OCI-LY7 (cell line): ENCODE measurements around the gene HCN3. TPM values are rescaled to one million over a fixed set of nuclear protein-coding genes. Genes with fewer than 3 reads are reported as not detected.

Source experiments
- BruUV-seq: library from RNA; stranded (reverse); fragments of 400-500 nt; replicated peaks from 2 replicates; lab custom pipeline; 2021; lab: Mats Ljungman, UMichigan
- CTCF ChIA-PET: fragments of 300-600 bp; sonication (Branson Sonifier 250); formaldehyde crosslinking; loops from one replicate; lab custom pipeline; 2022; ENCODE audit warnings: antibody characterized with exemption; ENCODE audit not compliant: unreplicated experiment; lab: Charles Lee
- POLR2A ChIA-PET: fragments of 300-600 bp; sonication (Branson Sonifier 250); formaldehyde crosslinking; loops from one replicate; lab custom pipeline; 2022; ENCODE audit warnings: antibody characterized with exemption; lab: Charles Lee
- DNase-seq: peaks from one replicate; pipeline ENCODE4 v3.0.0-alpha.2; 2015; ENCODE audit warnings: low spot score
- H2AFZ ChIP-seq: fragments of 200-600 bp; sonication (generic), shearing (Covaris generic); 2 replicates; pipeline ENCODE4 v1.6.1; 2014; ENCODE audit warnings: mild to moderate bottlenecking, antibody characterized with exemption, low read length, moderate library complexity
- H3K27ac ChIP-seq: fragments of 200-600 bp; sonication (generic); 2 replicates; pipeline ENCODE4 v1.5.1; 2014; ENCODE audit warnings: mixed run types, low read depth, mild to moderate bottlenecking, moderate library complexity, low read length, inconsistent platforms; ENCODE audit not compliant: poor library complexity, severe bottlenecking
- H3K36me3 ChIP-seq: fragments of 200-600 bp; sonication (generic); 2 replicates; pipeline ENCODE4 v1.6.1; 2014; ENCODE audit warnings: mild to moderate bottlenecking, antibody characterized with exemption, low read length, moderate library complexity, mixed read lengths; ENCODE audit not compliant: insufficient read depth
- H3K4me1 ChIP-seq: fragments of 200-600 bp; sonication (generic); 2 replicates; pipeline ENCODE4 v1.5.1; 2014; ENCODE audit warnings: mild to moderate bottlenecking, low read length; ENCODE audit not compliant: insufficient read depth, poor library complexity, severe bottlenecking
- H3K4me2 ChIP-seq: fragments of 200-600 bp; sonication (generic); 2 replicates; pipeline ENCODE4 v1.6.1; 2014; ENCODE audit warnings: mild to moderate bottlenecking, low read length
- H3K4me3 ChIP-seq: fragments of 200-600 bp; sonication (generic); 2 replicates; pipeline ENCODE4 v1.5.1; 2014; ENCODE audit warnings: mild to moderate bottlenecking, low read depth, low read length; ENCODE audit not compliant: poor library complexity, severe bottlenecking
- H3K79me2 ChIP-seq: fragments of 200-600 bp; sonication (generic); 2 replicates; pipeline ENCODE4 v1.6.1; 2016; ENCODE audit warnings: low read depth, mild to moderate bottlenecking, low read length, moderate library complexity, mixed read lengths; ENCODE audit not compliant: insufficient read depth
- H3K9me2 ChIP-seq: fragments of 200-600 bp; sonication (generic); 2 replicates; pipeline ENCODE4 v1.6.1; 2016; ENCODE audit warnings: mild to moderate bottlenecking, low read length, mixed read lengths; ENCODE audit not compliant: insufficient read depth
- H3K9me3 ChIP-seq: fragments of 200-600 bp; sonication (generic); 2 replicates; pipeline ENCODE4 v1.6.1; 2014; ENCODE audit warnings: mild to moderate bottlenecking, mixed run types, low read length, mixed read lengths
- H4K20me1 ChIP-seq: fragments of 200-600 bp; sonication (generic); 2 replicates; pipeline ENCODE4 v1.6.1; 2014; ENCODE audit warnings: mild to moderate bottlenecking, antibody characterized with exemption, low read length, moderate library complexity, mixed read lengths; ENCODE audit not compliant: insufficient read depth
- EZH2phosphoT487 ChIP-seq: fragments of 200-600 bp; sonication (generic); IDR thresholded peaks from 2 replicates; pipeline ENCODE4 v1.6.1; 2018; ENCODE audit warnings: low read depth, borderline replicate concordance, mild to moderate bottlenecking, mixed run types, antibody characterized with exemption, low read length, moderate library complexity, mixed read lengths
- intact Hi-C: fragments of 100-400 bp; cut with micrococcal nuclease; formaldehyde crosslinking; loops from one replicate; pipeline ENCODE4 v1.10.0; 2022; ENCODE audit not compliant: unreplicated experiment
- total RNA-seq, 2 experiments: library from RNA; depleted of rRNA in 1 of 2; stranded (reverse); fragments of >200 nt in 1 of 2; shearing (Covaris generic) in 1 of 2; gene quantifications; 2 replicates each; pipeline ENCODE4 v1.2.3, GENCODE V29; 2014 to 2022
- TF ChIP-seq, protein P1 (sequence below): fragments of 200-600 bp; sonication (generic); conservative IDR thresholded peaks from 2 replicates; pipeline ENCODE4 v1.5.1; 2014; ENCODE audit warnings: mild to moderate bottlenecking, antibody characterized with exemption, low read length, moderate library complexity, mixed read lengths

The HCN3 gene
- total RNA-seq, 2 experiments from 2014 or later = 6.7 to 19.2 TPM

- CTCF ChIA-PET = no interaction called here
Observed at GRCh38 chr1:155301342-155301841, 24.1 kb downstream of the HCN3 start, which contains the start of gene PKLR. PKLR (minus strand) TSS chr1:155301438; CDS start chr1:155301395, 43 bp downstream.

GRCh38 chr1:155304558-155305063, 27.3 kb downstream of the HCN3 start:
- no TSS peak for BruUV-seq
- peaks cover under 1% of the 10 kb centered on the region; the same call in 1 of the 2 replicates for H3K36me3 ChIP-seq
- H3K4me3 ChIP-seq = no peak overlapping the region
- H2AFZ ChIP-seq = peak overlapping the region; percentile 45; the same call in 1 of the 2 replicates
- no peak overlapping the region for H3K27ac ChIP-seq
- peaks cover 15% of the 10 kb centered on the region for H3K4me1 ChIP-seq
- no peak overlapping the region for H3K4me2 ChIP-seq
- peaks cover 9% of the 10 kb centered on the region for H3K79me2 ChIP-seq
- ChIA-PET POLR2A (no interaction called here), CTCF (no interaction called here)
- no peak for TF ChIP-seq EZH2phosphoT487
- TF ChIP-seq, protein P1, sequence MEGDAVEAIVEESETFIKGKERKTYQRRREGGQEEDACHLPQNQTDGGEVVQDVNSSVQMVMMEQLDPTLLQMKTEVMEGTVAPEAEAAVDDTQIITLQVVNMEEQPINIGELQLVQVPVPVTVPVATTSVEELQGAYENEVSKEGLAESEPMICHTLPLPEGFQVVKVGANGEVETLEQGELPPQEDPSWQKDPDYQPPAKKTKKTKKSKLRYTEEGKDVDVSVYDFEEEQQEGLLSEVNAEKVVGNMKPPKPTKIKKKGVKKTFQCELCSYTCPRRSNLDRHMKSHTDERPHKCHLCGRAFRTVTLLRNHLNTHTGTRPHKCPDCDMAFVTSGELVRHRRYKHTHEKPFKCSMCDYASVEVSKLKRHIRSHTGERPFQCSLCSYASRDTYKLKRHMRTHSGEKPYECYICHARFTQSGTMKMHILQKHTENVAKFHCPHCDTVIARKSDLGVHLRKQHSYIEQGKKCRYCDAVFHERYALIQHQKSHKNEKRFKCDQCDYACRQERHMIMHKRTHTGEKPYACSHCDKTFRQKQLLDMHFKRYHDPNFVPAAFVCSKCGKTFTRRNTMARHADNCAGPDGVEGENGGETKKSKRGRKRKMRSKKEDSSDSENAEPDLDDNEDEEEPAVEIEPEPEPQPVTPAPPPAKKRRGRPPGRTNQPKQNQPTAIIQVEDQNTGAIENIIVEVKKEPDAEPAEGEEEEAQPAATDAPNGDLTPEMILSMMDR = no peak
- H4K20me1 ChIP-seq = no peaks in the 10 kb centered on the region
- no peaks in the 10 kb centered on the region for H3K9me2 ChIP-seq
- intact Hi-C loops = loop anchor here (5.0 kb wide), 1 partner anchor 97 kb away; the partner anchor contains the start of genes MTX1 and THBS3
- H3K9me3 ChIP-seq = no peaks in the 10 kb centered on the region
- no peak for DNase-seq

More at GRCh38 chr1:155301342-155301841, 24.1 kb downstream of the HCN3 start, which contains the start of gene PKLR:
- POLR2A ChIA-PET = no interaction called here
- Histone ChIP-seq H3K9me3 (no peaks in the 10 kb centered on the region), H4K20me1 (no peaks in the 10 kb centered on the region), H3K36me3 (no peaks in the 10 kb centered on the region), H2AFZ (no peak within 1 kb of the TSS), H3K4me2 (no peak within 1 kb of the TSS), H3K9me2 (no peaks in the 10 kb centered on the region), H3K4me3 (no peak within 1 kb of the TSS), H3K27ac (no peak within 1 kb of the TSS), H3K79me2 (no peaks in the 10 kb centered on the region), H3K4me1 (peaks cover 22% of the 10 kb centered on the region)
- no TSS peak for BruUV-seq
- intact Hi-C loops = no loop called here
- TF ChIP-seq, protein P1 = no peak
- no peak for TF ChIP-seq EZH2phosphoT487
- no peak for DNase-seq

DNA sequence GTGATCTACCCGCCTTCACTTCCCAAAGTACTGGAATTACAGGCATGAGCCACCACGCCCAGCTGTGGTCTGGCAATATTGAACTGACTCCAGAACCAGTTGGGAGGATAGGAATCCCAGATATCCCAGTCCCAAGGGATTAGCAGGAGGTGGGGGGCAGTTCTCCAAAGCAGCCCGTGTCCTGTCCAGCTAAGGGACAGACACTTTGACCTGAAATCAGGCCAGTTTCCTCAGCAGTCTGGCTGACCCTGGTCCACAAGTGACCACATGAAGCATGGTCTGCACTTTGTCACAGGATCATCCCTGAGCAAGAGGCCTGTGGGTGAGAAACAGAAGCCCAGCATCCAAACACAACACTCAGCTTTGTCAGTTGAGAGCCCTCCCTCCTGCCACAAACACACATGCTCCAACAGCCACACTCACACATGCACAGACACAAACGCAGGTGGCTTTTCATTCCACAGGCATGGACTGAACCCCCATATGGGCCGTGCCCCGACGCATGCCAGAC, 28.7 kb downstream of the HCN3 start:
- Histone ChIP-seq H3K27ac (no peak overlapping the region), H3K79me2 (peaks cover 23% of the 10 kb centered on the region), H3K9me3 (no peaks in the 10 kb centered on the region), H3K36me3 (peaks cover 14% of the 10 kb centered on the region), H3K4me3 (no peak overlapping the region), H3K9me2 (no peaks in the 10 kb centered on the region), H2AFZ (no peak overlapping the region), H3K4me1 (peaks cover 26% of the 10 kb centered on the region), H3K4me2 (no peak overlapping the region), H4K20me1 (no peaks in the 10 kb centered on the region)
- DNase-seq = no peak
- BruUV-seq = no TSS peak
- POLR2A ChIA-PET = interaction anchor here (0.7 kb wide), 1 partner anchor 8 kb away, joined by 3 read pairs; no protein-coding TSS in a partner anchor
- CTCF ChIA-PET = no interaction called here
- intact Hi-C loops = loop anchor here (5.0 kb wide), 1 partner anchor 99 kb away; the partner anchor contains the start of genes MTX1 and THBS3
- TF ChIP-seq, protein P1 = no peak
- TF ChIP-seq EZH2phosphoT487 = no peak
